Measurements from ENCODE around the gene HIGD1A.

The HIGD1A gene

GRCh38 chr3:42735019-42735418 is 69.3 kb downstream of the HIGD1A start:
- Histone ChIP-seq H3K4me2 (ENCODE audit: insufficient read depth, low read length, poor library complexity, severe bottlenecking) (no peak overlapping the region), H2BK120ac (ENCODE audit: low read depth, low read length) (peak overlapping the region; percentile 24), H3K4ac (ENCODE audit: low read length) (no peak overlapping the region), H3K9me3 (replicated peaks in 1 of 2; ENCODE audit: control insufficient read depth in 2 of 2, insufficient read depth in 1 of 2, low read depth in 1 of 2, low read length in 2 of 2) (peaks cover 0 to 3% of the 10 kb centered on the region in 2 donors), H3K79me1 (ENCODE audit: low read depth, low read length) (no peaks in the 10 kb centered on the region), H4K91ac (ENCODE audit: low read depth, low read length, poor library complexity) (no peak overlapping the region), H3K36me3 (replicated peaks in 1 of 2; ENCODE audit: control insufficient read depth in 2 of 2, insufficient read depth in 2 of 2, low read length in 2 of 2) (no peaks in the 10 kb centered on the region), H4K8ac (ENCODE audit: low read depth, low read length) (no peak overlapping the region), H3K23ac (ENCODE audit: low read depth, low read length, poor library complexity) (no peak overlapping the region), H3K4me3 (ENCODE audit: low read length in 2 of 2) (no peak overlapping the region), H2BK12ac (ENCODE audit: low read length) (no peak overlapping the region), H3K27me3 (ENCODE audit: control insufficient read depth in 3 of 3, insufficient read depth in 3 of 3, low read depth in 1 of 3, low read length in 3 of 3) (peaks cover 0 to 18% (median 0%) of the 10 kb centered on the region in 3 experiments), H3K9ac (ENCODE audit: low read depth, low read length, poor library complexity) (no peak overlapping the region), H3K14ac (ENCODE audit: low read length) (no peak overlapping the region), H3K27ac (replicated peaks; ENCODE audit: low read length) (no peak overlapping the region), H2AFZ (ENCODE audit: low read length) (peak overlapping the region; percentile 56), H3K18ac (ENCODE audit: low read length) (peak overlapping the region; percentile 67), H2AK5ac (ENCODE audit: low read depth, low read length) (no peak overlapping the region), H2BK15ac (ENCODE audit: low read length) (peak overlapping the region; percentile 3), H3K4me1 (ENCODE audit: control insufficient read depth in 2 of 2, insufficient read depth in 1 of 2, low read depth in 1 of 2, low read length in 2 of 2) (peaks cover 7 to 19% of the 10 kb centered on the region in 2 donors), H2BK5ac (ENCODE audit: low read length) (no peak overlapping the region)
- WGBS, 2 donors (ENCODE audit: extremely low coverage in 2 of 2, insufficient read length in 2 of 2, insufficient replicate concordance in 1 of 2), result no CpG with 5 or more reads among the region's 8 CpGs
- no peak for DNase-seq (ENCODE audit: low spot score)

GRCh38 chr3:42734263-42734860 is 69.9 kb downstream of the HIGD1A start:
- Histone ChIP-seq H3K4me3 (ENCODE audit: low read length in 2 of 2) (no peak overlapping the region), H3K4me2 (ENCODE audit: insufficient read depth, low read length, poor library complexity, severe bottlenecking) (no peak overlapping the region), H2BK15ac (ENCODE audit: low read length) (peak overlapping the region; percentile 4), H2BK120ac (ENCODE audit: low read depth, low read length) (no peak overlapping the region), H2BK5ac (ENCODE audit: low read length) (peak overlapping the region; percentile 67), H3K18ac (ENCODE audit: low read length) (no peak overlapping the region), H3K9ac (ENCODE audit: low read depth, low read length, poor library complexity) (no peak overlapping the region), H3K23ac (ENCODE audit: low read depth, low read length, poor library complexity) (peak overlapping the region; percentile 76), H3K36me3 (replicated peaks in 1 of 2; ENCODE audit: control insufficient read depth in 2 of 2, insufficient read depth in 2 of 2, low read length in 2 of 2) (no peaks in the 10 kb centered on the region), H2AK5ac (ENCODE audit: low read depth, low read length) (peak overlapping the region; percentile 63), H3K4ac (ENCODE audit: low read length) (no peak overlapping the region), H3K27me3 (ENCODE audit: control insufficient read depth in 3 of 3, insufficient read depth in 3 of 3, low read depth in 1 of 3, low read length in 3 of 3) (peaks cover 0 to 25% (median 0%) of the 10 kb centered on the region in 3 experiments), H3K27ac (replicated peaks; ENCODE audit: low read length) (no peak overlapping the region), H3K4me1 (ENCODE audit: control insufficient read depth in 2 of 2, insufficient read depth in 1 of 2, low read depth in 1 of 2, low read length in 2 of 2) (peaks cover 7 to 19% of the 10 kb centered on the region in 2 donors), H2BK12ac (ENCODE audit: low read length) (no peak overlapping the region), H4K8ac (ENCODE audit: low read depth, low read length) (no peak overlapping the region), H3K14ac (ENCODE audit: low read length) (no peak overlapping the region), H3K79me1 (ENCODE audit: low read depth, low read length) (no peaks in the 10 kb centered on the region), H2AFZ (ENCODE audit: low read length) (no peak overlapping the region), H3K9me3 (replicated peaks in 1 of 2; ENCODE audit: control insufficient read depth in 2 of 2, insufficient read depth in 1 of 2, low read depth in 1 of 2, low read length in 2 of 2) (peaks cover 0 to under 1% of the 10 kb centered on the region in 2 donors), H4K91ac (ENCODE audit: low read depth, low read length, poor library complexity) (no peak overlapping the region)
- WGBS, 2 donors (ENCODE audit: extremely low coverage in 2 of 2, insufficient read length in 2 of 2, insufficient replicate concordance in 1 of 2), result no CpG with 5 or more reads among the region's 6 CpGs
- DNase-seq (ENCODE audit: low spot score), result no peak

- no CpG with 5 or more reads among the region's 13 CpGs for WGBS, 2 donors (ENCODE audit: extremely low coverage in 2 of 2, insufficient read length in 2 of 2, insufficient replicate concordance in 1 of 2)
- Histone ChIP-seq H2BK5ac (ENCODE audit: low read length) (peak overlapping the region; percentile 67), H3K27me3 (ENCODE audit: control insufficient read depth in 3 of 3, insufficient read depth in 3 of 3, low read depth in 1 of 3, low read length in 3 of 3) (peaks cover 0 to 31% (median 2%) of the 10 kb centered on the region in 3 experiments)
Observed at GRCh38 chr3:42733501-42734262, 70.6 kb downstream of the HIGD1A start.

More at GRCh38 chr3:42733501-42734262, 70.6 kb downstream of the HIGD1A start:
- Histone ChIP-seq H3K4ac (ENCODE audit: low read length) (no peak overlapping the region), H4K91ac (ENCODE audit: low read depth, low read length, poor library complexity) (peak overlapping the region; percentile 46), H3K79me1 (ENCODE audit: low read depth, low read length) (no peaks in the 10 kb centered on the region), H3K18ac (ENCODE audit: low read length) (peak overlapping the region; percentile 48), H3K36me3 (replicated peaks in 1 of 2; ENCODE audit: control insufficient read depth in 2 of 2, insufficient read depth in 2 of 2, low read length in 2 of 2) (no peaks in the 10 kb centered on the region), H3K4me3 (ENCODE audit: low read length in 2 of 2) (no peak overlapping the region), H3K4me1 (ENCODE audit: control insufficient read depth in 2 of 2, insufficient read depth in 1 of 2, low read depth in 1 of 2, low read length in 2 of 2) (peaks cover 7 to 19% of the 10 kb centered on the region in 2 donors), H3K9me3 (replicated peaks in 1 of 2; ENCODE audit: control insufficient read depth in 2 of 2, insufficient read depth in 1 of 2, low read depth in 1 of 2, low read length in 2 of 2) (no peaks in the 10 kb centered on the region), H2AFZ (ENCODE audit: low read length) (peak overlapping the region; percentile 40), H4K8ac (ENCODE audit: low read depth, low read length) (no peak overlapping the region), H3K23ac (ENCODE audit: low read depth, low read length, poor library complexity) (peak overlapping the region; percentile 76), H3K9ac (ENCODE audit: low read depth, low read length, poor library complexity) (no peak overlapping the region), H3K14ac (ENCODE audit: low read length) (no peak overlapping the region), H3K4me2 (ENCODE audit: insufficient read depth, low read length, poor library complexity, severe bottlenecking) (no peak overlapping the region), H2AK5ac (ENCODE audit: low read depth, low read length) (peak overlapping the region; percentile 63), H2BK15ac (ENCODE audit: low read length) (peak overlapping the region; percentile 4), H2BK120ac (ENCODE audit: low read depth, low read length) (no peak overlapping the region), H2BK12ac (ENCODE audit: low read length) (no peak overlapping the region), H3K27ac (replicated peaks; ENCODE audit: low read length) (no peak overlapping the region)
- DNase-seq (ENCODE audit: low spot score), result no peak

All from neuronal stem cell (in vitro differentiated cells).